HCT116 (cell line): Measurements from ENCODE around the gene RABGEF1. TPM values are rescaled to one million over a fixed set of nuclear protein-coding genes. Genes with fewer than 3 reads are reported as not detected.
A peak's percentile ranks its signal among the peaks of the same experiment; 100 is the strongest.
"Not testable (repeated sequence)": the region's sequence is repeated elsewhere in the genome, so short reads cannot be mapped to it uniquely, and the experiment has no call there.

ENCODE experiments used
- ATAC-seq: fragments of 200-7000 bp; cut with Tn5 transposase; 2 replicates; pipeline ENCODE4 v1.9.1; 2020; ENCODE audit warnings: mild to moderate bottlenecking, moderate library complexity
- BruUV-seq: library from RNA; stranded (reverse); fragments of 400-500 nt; replicated peaks from 2 replicates; lab custom pipeline; 2021; lab: Mats Ljungman, UMichigan
- CTCF ChIA-PET: fragments of 300-600 bp; sonication (Branson Sonifier 250); formaldehyde crosslinking; loops from one replicate; lab custom pipeline; 2021; ENCODE audit warnings: antibody characterized with exemption; lab: Charles Lee
- POLR2A ChIA-PET: fragments of 300-600, 350-600 bp; sonication (Branson Sonifier 250); formaldehyde crosslinking; loops from one replicate; lab custom pipeline; 2021; ENCODE audit warnings: antibody characterized with exemption; lab: Charles Lee
- RAD21 ChIA-PET, 2 experiments: fragments of 300-600 bp; sonication (Branson Sonifier 250); formaldehyde crosslinking; loops; one replicate each; lab custom pipeline; 2023; ENCODE audit warnings: low total read pairs in 2 of 2; ENCODE audit not compliant: uncharacterized antibody in 2 of 2, unreplicated experiment in 2 of 2, low non-redundant PET in 1 of 2; lab: Charles Lee
- DNase-seq: peaks from one replicate; pipeline ENCODE4 v3.0.0-alpha.2; 2010; ENCODE audit warnings: low read depth, low spot score
- H2AFZ ChIP-seq: fragments of 200-600 bp; shearing (Covaris generic), sonication (generic); 2 replicates; pipeline ENCODE4 v1.6.1; 2017; ENCODE audit warnings: low read depth, mixed run types, mixed read lengths, antibody characterized with exemption, low read length; ENCODE audit not compliant: poor library complexity, severe bottlenecking
- H3K27ac ChIP-seq: 2 replicates; pipeline ENCODE4 v1.5.1; 2012; ENCODE audit warnings: low read depth, low read length
- H3K27me3 ChIP-seq: fragments of 200-600 bp; sonication (generic); 2 replicates; pipeline ENCODE4 v1.6.1; 2016; ENCODE audit warnings: mixed run types, low read length, mixed read lengths; ENCODE audit not compliant: insufficient read depth
- H3K36me3 ChIP-seq, 2 experiments: fragments of 200-500 bp in 1 of 2; fragments of 200-600 bp in 1 of 2; sonication (Bioruptor generic) in 1 of 2; sonication (generic) in 1 of 2; 2 replicates each; pipeline versions ENCODE4 v1.5.1 to v1.6.1; 2014 to 2016; ENCODE audit warnings: low read length in 2 of 2, inconsistent platforms in 1 of 2, mixed read lengths in 1 of 2, mixed run types in 1 of 2; ENCODE audit not compliant: insufficient read depth in 2 of 2, control insufficient read depth in 1 of 2
- H3K4me1 ChIP-seq, 2 experiments: fragments of 200-600 bp in 1 of 2; sonication (generic) in 1 of 2; 2 replicates each; pipeline versions ENCODE4 v1.5.1 to v1.6.1; 2012 to 2017; ENCODE audit warnings: low read length in 2 of 2, inconsistent platforms in 1 of 2, mild to moderate bottlenecking in 1 of 2, mixed read lengths in 1 of 2, mixed run types in 1 of 2, moderate library complexity in 1 of 2; ENCODE audit not compliant: insufficient read depth in 2 of 2, control insufficient read depth in 1 of 2
- H3K4me2 ChIP-seq: fragments of 200-600 bp; sonication (generic); 2 replicates; pipeline ENCODE4 v1.6.1; 2017; ENCODE audit warnings: mixed run types, low read length, mixed read lengths
- H3K4me3 ChIP-seq, 2 experiments: fragments of 200-600 bp in 1 of 2; sonication (generic) in 1 of 2; replicated peaks in 1 of 2; 2 replicates each; pipeline ENCODE4 v1.5.1; 2011 to 2016; ENCODE audit warnings: low read length in 2 of 2, control low read depth in 1 of 2, low read depth in 1 of 2, mild to moderate bottlenecking in 1 of 2, mixed read lengths in 1 of 2, mixed run types in 1 of 2
- H3K79me2 ChIP-seq: fragments of 200-600 bp; sonication (generic); 2 replicates; pipeline ENCODE4 v1.6.1; 2017; ENCODE audit warnings: mild to moderate bottlenecking, mixed run types, low read length, moderate library complexity, mixed read lengths; ENCODE audit not compliant: insufficient read depth
- H3K9ac ChIP-seq: fragments of 200-600 bp; sonication (generic); 2 replicates; pipeline ENCODE4 v1.6.1; 2016; ENCODE audit warnings: low read length, mixed read lengths
- H3K9me2 ChIP-seq: fragments of 200-600 bp; sonication (generic), shearing (Covaris generic); 2 replicates; pipeline ENCODE4 v1.6.1; 2017; ENCODE audit warnings: mixed run types, mild to moderate bottlenecking, moderate library complexity; ENCODE audit not compliant: insufficient read depth
- H3K9me3 ChIP-seq, 2 experiments: fragments of 200-500 bp in 1 of 2; fragments of 200-600 bp in 1 of 2; sonication (Bioruptor generic) in 1 of 2; sonication (generic) in 1 of 2; 2 replicates each; pipeline ENCODE4 v1.6.1; 2014 to 2017; ENCODE audit warnings: low read length in 2 of 2, mixed read lengths in 2 of 2, inconsistent platforms in 1 of 2, low read depth in 1 of 2, mild to moderate bottlenecking in 1 of 2, mixed run types in 1 of 2, moderate library complexity in 1 of 2; ENCODE audit not compliant: control insufficient read depth in 1 of 2, insufficient read depth in 1 of 2
- H4K20me1 ChIP-seq: fragments of 200-600 bp; sonication (generic), shearing (Covaris generic); 2 replicates; pipeline ENCODE4 v1.6.1; 2017; ENCODE audit warnings: mixed run types, mild to moderate bottlenecking, moderate library complexity; ENCODE audit not compliant: insufficient read depth
- intact Hi-C: fragments of 100-400 bp; cut with micrococcal nuclease; formaldehyde crosslinking; loops from 2 replicates; pipeline ENCODE4 v1.10.0; 2022
- total RNA-seq: library from RNA; stranded (reverse); gene quantifications from one replicate; pipeline ENCODE4 v1.2.1, GENCODE V29; 2021; ENCODE audit not compliant: unreplicated experiment
- TF ChIP-seq, protein P1 (sequence below), 3 experiments: fragments of 200-600 bp in 1 of 3; sonication (generic) in 1 of 3; IDR thresholded peaks in 2 of 3; conservative IDR thresholded peaks in 1 of 3; 2 replicates each; pipeline ENCODE4 v1.5.1; 2012 to 2017; ENCODE audit warnings: low read depth in 2 of 3, low read length in 2 of 3, antibody characterized with exemption in 1 of 3, borderline replicate concordance in 1 of 3, control low read depth in 1 of 3, mild to moderate bottlenecking in 1 of 3, mixed read lengths in 1 of 3, mixed run types in 1 of 3, moderate library complexity in 1 of 3; ENCODE audit not compliant: insufficient read depth in 1 of 3

Gene RABGEF1
- total RNA-seq, 1 experiment from 2014 or later: 22.9 TPM

- TF ChIP-seq, protein P1, sequence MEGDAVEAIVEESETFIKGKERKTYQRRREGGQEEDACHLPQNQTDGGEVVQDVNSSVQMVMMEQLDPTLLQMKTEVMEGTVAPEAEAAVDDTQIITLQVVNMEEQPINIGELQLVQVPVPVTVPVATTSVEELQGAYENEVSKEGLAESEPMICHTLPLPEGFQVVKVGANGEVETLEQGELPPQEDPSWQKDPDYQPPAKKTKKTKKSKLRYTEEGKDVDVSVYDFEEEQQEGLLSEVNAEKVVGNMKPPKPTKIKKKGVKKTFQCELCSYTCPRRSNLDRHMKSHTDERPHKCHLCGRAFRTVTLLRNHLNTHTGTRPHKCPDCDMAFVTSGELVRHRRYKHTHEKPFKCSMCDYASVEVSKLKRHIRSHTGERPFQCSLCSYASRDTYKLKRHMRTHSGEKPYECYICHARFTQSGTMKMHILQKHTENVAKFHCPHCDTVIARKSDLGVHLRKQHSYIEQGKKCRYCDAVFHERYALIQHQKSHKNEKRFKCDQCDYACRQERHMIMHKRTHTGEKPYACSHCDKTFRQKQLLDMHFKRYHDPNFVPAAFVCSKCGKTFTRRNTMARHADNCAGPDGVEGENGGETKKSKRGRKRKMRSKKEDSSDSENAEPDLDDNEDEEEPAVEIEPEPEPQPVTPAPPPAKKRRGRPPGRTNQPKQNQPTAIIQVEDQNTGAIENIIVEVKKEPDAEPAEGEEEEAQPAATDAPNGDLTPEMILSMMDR (IDR thresholded peaks at IDR 0.05 in 2 of 3, conservative IDR thresholded peaks at IDR 0.05 in 1 of 3; ENCODE audit: borderline replicate concordance in 1 of 3, insufficient read depth in 1 of 3, low read depth in 2 of 3, low read length in 2 of 3): no peak
- TF ChIP-seq, all 23 proteins: peak for 0
Measured at GRCh38 chr7:66781408-66782090, 41.0 kb downstream of the RABGEF1 start (continued).

DNA sequence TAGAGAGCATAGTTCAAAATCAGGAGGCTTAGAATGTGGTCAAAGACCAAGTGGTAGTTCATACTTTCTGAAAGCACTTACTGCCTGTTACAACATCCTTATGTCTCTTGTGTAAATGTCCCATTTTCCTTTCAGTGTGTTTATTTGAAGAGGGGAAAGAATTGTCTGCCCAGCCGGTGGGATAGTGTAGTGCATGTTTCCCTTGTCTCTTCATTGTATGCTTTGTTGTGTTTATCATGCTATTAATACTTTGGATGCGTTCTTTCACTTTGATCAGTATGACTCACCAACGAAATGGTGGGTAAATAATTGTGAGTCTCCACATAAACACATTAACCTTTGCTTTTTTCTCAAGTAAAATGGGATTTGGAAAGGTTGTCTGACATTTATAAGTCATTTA, 42.3 kb downstream of the RABGEF1 start:
- H3K9me2 ChIP-seq, H3K9me3 ChIP-seq, H3K27ac ChIP-seq, H3K4me3 ChIP-seq, CTCF ChIA-PET, RAD21 ChIA-PET, H3K27me3 ChIP-seq, BruUV-seq, H2AFZ ChIP-seq, H3K9ac ChIP-seq, POLR2A ChIA-PET, intact Hi-C loops, DNase-seq, H3K4me2 ChIP-seq, H4K20me1 ChIP-seq, H3K4me1 ChIP-seq: not testable (repeated sequence)
- peak; percentile 46; the same call in 1 of the 2 replicates for ATAC-seq
- Histone ChIP-seq H3K36me3 (peaks cover 5 to 13% of the 10 kb centered on the region in 2 experiments; a peak in 3 of 4 replicates), H3K79me2 (peaks cover 19% of the 10 kb centered on the region; the same call in 1 of the 2 replicates)

DNA sequence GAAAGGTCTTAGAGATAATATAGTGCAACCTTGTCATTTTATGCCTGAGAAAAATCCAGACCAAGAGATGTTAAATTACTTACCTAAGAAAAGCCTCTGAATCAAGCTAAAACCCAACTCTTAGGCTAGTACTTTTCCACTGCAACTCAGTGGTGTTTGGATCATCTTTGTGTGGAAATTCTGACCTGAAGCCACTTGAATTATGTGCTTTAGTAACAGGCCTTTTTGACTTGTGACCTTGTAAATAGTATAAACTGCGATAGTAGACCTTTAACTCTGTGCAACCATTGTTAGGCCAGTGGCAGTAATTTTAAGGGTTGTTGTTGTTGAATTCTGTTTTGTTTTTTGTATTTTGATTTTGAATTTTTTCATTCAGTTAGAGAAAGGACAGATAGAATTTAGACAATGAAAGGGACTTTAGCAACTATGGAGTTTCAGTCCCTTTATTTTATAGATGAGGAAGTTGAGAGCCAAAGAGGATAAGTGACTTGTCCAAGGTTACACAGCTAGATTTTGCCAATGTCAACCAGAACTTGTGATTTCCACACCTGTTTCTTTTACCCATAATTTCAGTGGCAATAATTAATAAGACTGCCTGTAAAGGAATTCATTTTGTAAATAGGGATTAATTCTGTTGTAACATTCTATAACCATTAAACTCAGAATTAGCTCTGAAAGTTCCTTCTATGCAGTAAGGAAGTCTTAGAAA, 43.5 kb downstream of the RABGEF1 start:
- H3K27ac ChIP-seq, ATAC-seq, H3K9me2 ChIP-seq, H3K4me1 ChIP-seq, H3K4me2 ChIP-seq, DNase-seq, POLR2A ChIA-PET, H3K9ac ChIP-seq, H3K36me3 ChIP-seq, BruUV-seq, H4K20me1 ChIP-seq, intact Hi-C loops, RAD21 ChIA-PET, H3K9me3 ChIP-seq, CTCF ChIA-PET, H3K4me3 ChIP-seq, H3K27me3 ChIP-seq, H2AFZ ChIP-seq: not testable (repeated sequence)
- H3K79me2 ChIP-seq: peaks cover 14% of the 10 kb centered on the region; the same call in 1 of the 2 replicates
